LNCaP clone FGC (cell line): ENCODE measurements around the gene EXOC5.

Experiments
- DNase-seq: peaks from one replicate; pipeline ENCODE4 v3.0.0-alpha.2; 2011; ENCODE audit warnings: low read depth
- H3K4me3 ChIP-seq: 2 replicates; pipeline ENCODE4 v1.5.1; 2011; ENCODE audit warnings: mild to moderate bottlenecking, low read depth, low read length, control low read depth
- TF ChIP-seq, protein P1 (sequence below): IDR thresholded peaks from 2 replicates; pipeline ENCODE4 v1.5.1; 2012; ENCODE audit warnings: mild to moderate bottlenecking; ENCODE audit not compliant: control insufficient read depth, insufficient read depth; ENCODE audit errors: extremely low read depth

Gene EXOC5

DNA sequence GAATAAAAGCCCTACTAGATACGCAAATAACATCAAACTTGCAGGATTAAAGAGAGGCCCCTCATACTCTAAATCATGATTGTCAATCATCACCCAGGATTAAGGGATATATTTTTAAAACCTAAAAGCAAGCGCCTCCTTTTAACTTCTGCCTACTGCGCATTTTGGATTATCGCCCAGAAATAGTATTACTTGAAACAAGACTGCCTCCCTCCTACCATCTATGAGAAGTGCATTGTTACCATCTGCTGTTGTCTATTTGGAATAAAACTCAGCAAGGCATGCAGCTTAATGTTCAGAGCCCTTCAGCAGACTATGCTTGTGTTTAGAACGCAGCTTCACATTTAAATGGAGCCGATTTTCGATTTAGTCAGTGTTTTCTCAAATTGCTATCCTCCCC lies 79.6 kb downstream of the EXOC5 start:
- no peak overlapping the region for H3K4me3 ChIP-seq
- DNase-seq = peak; percentile 59
- TF ChIP-seq, protein P1, sequence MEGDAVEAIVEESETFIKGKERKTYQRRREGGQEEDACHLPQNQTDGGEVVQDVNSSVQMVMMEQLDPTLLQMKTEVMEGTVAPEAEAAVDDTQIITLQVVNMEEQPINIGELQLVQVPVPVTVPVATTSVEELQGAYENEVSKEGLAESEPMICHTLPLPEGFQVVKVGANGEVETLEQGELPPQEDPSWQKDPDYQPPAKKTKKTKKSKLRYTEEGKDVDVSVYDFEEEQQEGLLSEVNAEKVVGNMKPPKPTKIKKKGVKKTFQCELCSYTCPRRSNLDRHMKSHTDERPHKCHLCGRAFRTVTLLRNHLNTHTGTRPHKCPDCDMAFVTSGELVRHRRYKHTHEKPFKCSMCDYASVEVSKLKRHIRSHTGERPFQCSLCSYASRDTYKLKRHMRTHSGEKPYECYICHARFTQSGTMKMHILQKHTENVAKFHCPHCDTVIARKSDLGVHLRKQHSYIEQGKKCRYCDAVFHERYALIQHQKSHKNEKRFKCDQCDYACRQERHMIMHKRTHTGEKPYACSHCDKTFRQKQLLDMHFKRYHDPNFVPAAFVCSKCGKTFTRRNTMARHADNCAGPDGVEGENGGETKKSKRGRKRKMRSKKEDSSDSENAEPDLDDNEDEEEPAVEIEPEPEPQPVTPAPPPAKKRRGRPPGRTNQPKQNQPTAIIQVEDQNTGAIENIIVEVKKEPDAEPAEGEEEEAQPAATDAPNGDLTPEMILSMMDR = peak; percentile 81

DNA sequence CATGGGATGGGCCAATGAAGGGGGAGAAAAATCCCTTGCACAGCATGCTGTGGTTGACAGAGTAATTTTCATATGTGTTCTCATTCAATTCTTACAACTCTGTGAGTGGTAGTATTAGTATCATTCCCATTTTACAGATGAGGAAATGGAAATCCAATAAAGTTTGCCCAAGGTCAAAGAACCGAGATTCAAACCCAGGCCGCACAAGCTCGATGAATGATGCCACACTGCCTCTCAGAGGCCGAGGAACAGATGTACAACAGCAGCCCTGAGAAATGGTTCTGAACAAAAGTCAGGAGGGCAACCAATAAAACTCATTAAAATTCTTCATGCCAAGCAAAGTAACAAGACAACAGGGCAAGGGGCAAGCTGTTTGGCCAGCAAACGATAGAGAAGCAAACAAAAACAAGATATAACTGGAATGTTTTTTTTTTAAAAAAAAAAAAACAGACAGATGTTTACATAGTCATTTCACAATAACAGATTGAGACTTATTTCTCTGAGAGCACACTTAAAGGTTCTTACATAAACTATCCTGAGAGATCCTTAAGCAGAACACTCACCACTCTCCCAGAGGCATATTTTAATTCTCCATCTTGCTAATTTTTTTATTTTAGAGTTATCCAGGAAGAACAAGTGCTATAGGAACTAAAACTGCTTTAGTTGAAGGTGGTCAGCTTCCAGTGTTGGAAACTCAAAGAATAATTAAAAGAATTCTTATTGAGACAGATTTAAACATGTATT lies 85.8 kb downstream of the EXOC5 start:
- no peak for DNase-seq
- no peak overlapping the region for H3K4me3 ChIP-seq
- TF ChIP-seq, protein P1 = peak; percentile 80

DNA sequence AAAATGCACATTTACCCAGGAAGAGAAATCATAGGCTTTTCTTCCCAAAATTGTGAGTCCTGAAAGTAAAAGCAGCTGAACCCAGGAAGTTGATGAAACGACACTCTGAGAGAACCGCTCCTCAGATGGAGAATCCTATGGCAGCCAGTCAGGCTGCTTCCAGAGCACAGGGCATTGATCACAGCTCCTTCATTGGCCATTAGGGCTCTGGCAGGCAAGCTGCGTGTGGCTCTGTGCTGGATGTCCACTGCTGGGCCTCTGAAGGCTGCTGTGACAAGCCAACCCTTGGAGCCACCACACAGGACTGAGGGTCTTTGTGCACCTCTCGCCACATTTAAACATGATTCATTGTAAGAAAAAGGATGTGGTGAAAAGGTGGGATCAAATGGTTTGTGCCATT lies 89.4 kb downstream of the EXOC5 start:
- TF ChIP-seq, protein P1 = no peak
- H3K4me3 ChIP-seq = no peak overlapping the region
- no peak for DNase-seq

DNA sequence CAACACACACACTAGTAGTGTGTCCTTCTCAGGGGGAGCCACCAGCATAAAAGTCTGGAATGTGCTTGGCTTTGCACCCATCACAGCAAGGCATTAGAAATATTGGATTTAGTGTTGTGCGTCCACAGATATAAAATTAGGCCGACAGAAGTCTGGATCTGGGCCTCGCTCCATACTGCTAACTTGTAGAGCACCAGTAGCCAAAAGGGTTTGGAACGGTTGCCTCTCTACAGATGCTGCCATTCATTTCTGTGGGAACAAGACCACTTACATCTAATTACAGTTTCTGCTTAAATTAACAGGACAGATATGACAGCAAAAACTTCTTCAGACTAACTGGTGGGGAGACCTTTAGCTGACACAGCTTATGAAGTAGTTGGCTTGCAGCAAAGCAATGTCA lies 94.2 kb downstream of the EXOC5 start:
- DNase-seq = no peak
- TF ChIP-seq, protein P1 = no peak
- no peak overlapping the region for H3K4me3 ChIP-seq

DNA sequence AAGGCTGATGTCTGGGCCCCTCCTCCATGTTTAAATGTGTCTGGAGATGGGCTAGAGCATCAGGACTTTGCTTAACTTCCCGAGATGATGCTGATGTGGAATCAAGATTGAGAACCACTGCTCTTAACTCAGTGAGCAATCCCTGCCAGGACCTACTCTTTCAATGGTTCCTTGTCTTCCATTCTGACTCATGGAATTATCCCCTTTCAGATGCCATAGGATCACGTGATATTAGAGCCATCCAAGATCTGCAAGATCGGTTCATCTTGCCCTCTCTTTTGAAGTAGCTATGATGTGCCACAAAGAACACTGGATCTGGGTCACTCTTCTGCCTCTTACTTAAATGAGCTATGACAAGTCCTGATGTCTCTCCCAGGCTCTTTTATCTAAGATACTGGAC lies 96.8 kb downstream of the EXOC5 start:
- TF ChIP-seq, protein P1 = no peak

DNA sequence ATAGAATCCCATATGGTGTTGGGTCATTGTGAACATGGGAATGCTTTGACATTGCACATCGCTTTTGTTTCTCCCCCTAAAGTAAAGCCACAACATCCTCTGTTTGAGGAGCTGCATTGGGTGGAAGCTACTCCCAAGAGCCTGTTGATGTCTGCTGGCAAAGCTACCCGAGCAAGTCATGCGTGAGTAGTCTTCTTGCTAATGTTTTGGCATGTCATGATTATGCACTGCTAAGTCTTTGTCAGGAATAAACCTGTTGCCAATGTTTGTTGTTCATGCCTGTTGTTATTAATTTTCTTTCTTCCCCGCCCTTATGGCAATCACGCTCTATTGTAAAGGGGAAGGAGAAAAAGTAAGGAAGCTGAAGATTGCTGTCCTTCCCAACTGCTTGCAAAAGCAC lies 97.3 kb downstream of the EXOC5 start:
- TF ChIP-seq, protein P1 = no peak
- H3K4me3 ChIP-seq = no peak overlapping the region
- no peak for DNase-seq

More for the DNA sequence above, 96.8 kb downstream of the EXOC5 start:
- DNase-seq = no peak
- no peak overlapping the region for H3K4me3 ChIP-seq

DNA sequence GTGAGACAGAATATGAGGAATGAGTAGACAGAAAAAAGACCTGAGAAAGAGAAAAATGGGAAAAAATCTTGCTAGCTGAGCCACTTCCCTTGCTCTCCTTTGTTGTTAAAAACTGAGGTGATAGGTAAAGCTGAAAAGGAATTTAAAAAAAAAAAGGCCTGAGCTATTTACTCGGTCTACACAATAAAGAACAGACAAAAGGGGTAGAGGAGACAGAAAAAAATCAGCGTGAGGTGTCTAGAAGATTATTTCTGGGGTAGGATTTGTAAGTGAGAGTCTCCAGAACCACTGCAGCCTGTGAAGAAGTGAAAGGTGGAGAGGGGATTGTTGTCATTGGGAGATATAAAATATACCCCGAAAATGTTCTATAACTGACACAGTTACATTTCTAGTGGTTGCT lies 98.8 kb downstream of the EXOC5 start:
- TF ChIP-seq, protein P1 = no peak
- DNase-seq = no peak
- H3K4me3 ChIP-seq = no peak overlapping the region
